HG02588 (cell line): ENCODE data around the gene KCTD1.

Source experiments
- ATAC-seq: cut with Tn5 transposase; IDR thresholded peaks from one replicate; pipeline ENCODE4 v1.9.1; 2021; ENCODE audit warnings: mild to moderate bottlenecking, moderate library complexity; ENCODE audit not compliant: unreplicated experiment

KCTD1 gene

GRCh38 chr18:26548415-26549262 lies at the start of gene KCTD1:
Gene KCTD1 (minus strand): TSS chr18:26548553. CDS start chr18:26548536, 17 bp downstream.
- peak; percentile 53 for ATAC-seq

GRCh38 chr18:26593365-26594320 lies 45.3 kb upstream of the KCTD1 start:
- ATAC-seq: no peak

GRCh38 chr18:26584745-26585144 lies 36.4 kb upstream of the KCTD1 start:
- no peak for ATAC-seq

- ATAC-seq: no peak
Measured at GRCh38 chr18:26579941-26580618, 31.7 kb upstream of the KCTD1 start.

- ATAC-seq: no peak
Measured at GRCh38 chr18:26575865-26576217, 27.5 kb upstream of the KCTD1 start.

GRCh38 chr18:26574958-26575864 lies 26.9 kb upstream of the KCTD1 start:
- ATAC-seq: no peak

GRCh38 chr18:26568926-26569665 lies 20.7 kb upstream of the KCTD1 start:
- ATAC-seq: no peak

- ATAC-seq: no peak
Measured at GRCh38 chr18:26568513-26568912, 20.2 kb upstream of the KCTD1 start.

- no peak for ATAC-seq
Measured at GRCh38 chr18:26566874-26567555, 18.7 kb upstream of the KCTD1 start.

- ATAC-seq: no peak
Measured at GRCh38 chr18:26565514-26565913, 17.2 kb upstream of the KCTD1 start.

- no peak for ATAC-seq
Measured at GRCh38 chr18:26563024-26563423, 14.7 kb upstream of the KCTD1 start.

- no peak for ATAC-seq
Measured at GRCh38 chr18:26562568-26562967, 14.2 kb upstream of the KCTD1 start.

GRCh38 chr18:26561769-26562168 lies 13.4 kb upstream of the KCTD1 start:
- no peak for ATAC-seq

GRCh38 chr18:26556573-26556972 lies 8.2 kb upstream of the KCTD1 start:
- peak; percentile 85 for ATAC-seq

- ATAC-seq: no peak
Measured at GRCh38 chr18:26555804-26556553, 7.6 kb upstream of the KCTD1 start.

GRCh38 chr18:26553943-26554342 lies 5.6 kb upstream of the KCTD1 start:
- ATAC-seq: no peak

- ATAC-seq: no peak
Measured at GRCh38 chr18:26551695-26552081, 3.3 kb upstream of the KCTD1 start.

- no peak for ATAC-seq
Measured at GRCh38 chr18:26550998-26551694, 2.8 kb upstream of the KCTD1 start.
